GM12891 (cell line): ENCODE results near the gene ADAMTS13.
"Not testable (repeated sequence)": the region's sequence is repeated elsewhere in the genome, so short reads cannot be mapped to it uniquely, and the experiment has no call there.

ENCODE experiments used
- POLR2A ChIP-seq: IDR thresholded peaks from 2 replicates; pipeline ENCODE4 v1.6.1; 2011; ENCODE audit warnings: low read depth, low read length, control low read depth
- POU2F2 ChIP-seq: IDR thresholded peaks from 2 replicates; pipeline ENCODE4 v1.6.1; 2011; ENCODE audit warnings: low read depth, mild to moderate bottlenecking, control low read depth, low read length, moderate library complexity
- TAF1 ChIP-seq: IDR thresholded peaks from 2 replicates; pipeline ENCODE4 v1.6.1; 2011; ENCODE audit warnings: low read depth, low read length, control low read depth

- TF ChIP-seq TAF1, POLR2A, POU2F2: not testable (repeated sequence)
Observed at GRCh38 chr9:133377280-133377679, 44.9 kb upstream of the ADAMTS13 start.
